H1 (cell line): Measurements from ENCODE around the gene DCUN1D3. TPM values are rescaled to one million over a fixed set of nuclear protein-coding genes. Genes with fewer than 3 reads are reported as not detected.

Source experiments
- CTCF ChIA-PET: fragments of 300-600 bp; sonication (Branson Sonifier 250); formaldehyde crosslinking; loops from one replicate; lab custom pipeline; 2021; ENCODE audit not compliant: partially characterized antibody; lab: Charles Lee
- POLR2A ChIA-PET: fragments of 300-600 bp; sonication (Branson Sonifier 250); formaldehyde crosslinking; loops from one replicate; lab custom pipeline; 2021; ENCODE audit warnings: inconsistent platforms; ENCODE audit not compliant: partially characterized antibody; lab: Charles Lee
- DNase-seq, 2 experiments: peaks; one replicate each; pipeline versions ENCODE4 v3.0.0 to v3.0.0-alpha.2; 2010 to 2022; ENCODE audit warnings: low spot score in 2 of 2, low read depth in 1 of 2, mixed read lengths in 1 of 2
- FAIRE-seq: peaks from 2 replicates; lab custom pipeline; 2011; peaks lifted over from hg19 to GRCh38; lab: Jason Lieb, UNC
- H2AFZ ChIP-seq: 2 replicates; pipeline ENCODE4 v1.8.1; 2012; ENCODE audit warnings: low read length, inconsistent platforms
- H2AK5ac ChIP-seq: 2 replicates; pipeline ENCODE4 v1.6.1; 2013; ENCODE audit warnings: low read depth, low read length
- H2BK120ac ChIP-seq: replicated peaks from 2 replicates; pipeline ENCODE3; 2013; ENCODE audit warnings: low read depth, low read length, inconsistent platforms
- H2BK12ac ChIP-seq: 2 replicates; pipeline ENCODE4 v1.6.1; 2013; ENCODE audit warnings: low read depth, low read length
- H2BK15ac ChIP-seq: 2 replicates; pipeline ENCODE4 v1.6.1; 2013; ENCODE audit warnings: low read length
- H2BK20ac ChIP-seq: 2 replicates; pipeline ENCODE4 v1.6.1; 2013; ENCODE audit warnings: low read length
- H2BK5ac ChIP-seq: 2 replicates; pipeline ENCODE4 v1.6.1; 2013; ENCODE audit warnings: low read depth, low read length
- H3K14ac ChIP-seq: 2 replicates; pipeline ENCODE4 v1.6.1; 2013; ENCODE audit warnings: inconsistent platforms; ENCODE audit not compliant: insufficient read length
- H3K18ac ChIP-seq: 2 replicates; pipeline ENCODE4 v1.6.1; 2013; ENCODE audit warnings: low read length; ENCODE audit errors: extremely low read depth
- H3K23ac ChIP-seq: 2 replicates; pipeline ENCODE4 v1.6.1; 2013; ENCODE audit warnings: inconsistent platforms; ENCODE audit not compliant: insufficient read length
- H3K23me2 ChIP-seq: 2 replicates; pipeline ENCODE4 v1.6.1; 2013; ENCODE audit warnings: low read depth, low read length
- H3K27ac ChIP-seq: 2 replicates; pipeline ENCODE4 v1.6.1; 2011; ENCODE audit warnings: low read depth, low read length, inconsistent platforms
- H3K27me3 ChIP-seq, 4 experiments: replicated peaks in 1 of 4; 1 replicate in 1 of 4; 2 replicates in 3 of 4; pipeline versions ENCODE4 v1.6.1 to v1.8.1; 2011 to 2013; ENCODE audit warnings: low read length in 3 of 4, mild to moderate bottlenecking in 3 of 4, inconsistent platforms in 2 of 4, mixed read lengths in 2 of 4, moderate library complexity in 1 of 4; ENCODE audit not compliant: control insufficient read depth in 3 of 4, insufficient read depth in 3 of 4; ENCODE audit errors: extremely low read depth in 1 of 4
- H3K36me3 ChIP-seq, 4 experiments: 2 replicates each; pipeline versions ENCODE4 v1.6.1 to v1.8.1; 2011 to 2013; ENCODE audit warnings: mild to moderate bottlenecking in 4 of 4, low read length in 3 of 4, moderate library complexity in 2 of 4, control low read depth in 1 of 4, inconsistent platforms in 1 of 4; ENCODE audit not compliant: insufficient read depth in 4 of 4, control insufficient read depth in 2 of 4
- H3K4ac ChIP-seq: replicated peaks from 2 replicates; pipeline ENCODE3; 2013; ENCODE audit warnings: low read length, low read depth, mixed read lengths, inconsistent platforms; ENCODE audit not compliant: insufficient read length
- H3K4me1 ChIP-seq, 4 experiments: replicated peaks in 1 of 4; 1 replicate in 1 of 4; 2 replicates in 3 of 4; pipeline versions ENCODE4 v1.6.1 to v1.8.1; 2011 to 2013; ENCODE audit warnings: low read length in 3 of 4, inconsistent platforms in 2 of 4, mixed read lengths in 1 of 4; ENCODE audit not compliant: insufficient read depth in 4 of 4, control insufficient read depth in 3 of 4
- H3K4me2 ChIP-seq, 2 experiments: 2 replicates each; pipeline versions ENCODE4 v1.6.1 to v1.8.1; 2011 to 2013; ENCODE audit warnings: low read depth in 2 of 2, low read length in 2 of 2, control low read depth in 1 of 2, inconsistent platforms in 1 of 2, mild to moderate bottlenecking in 1 of 2; ENCODE audit not compliant: insufficient read depth in 1 of 2
- H3K4me3 ChIP-seq, 4 experiments: fragments of 200-600, 300-600 bp in 1 of 4; sonication (generic), shearing (Covaris generic), sonication (Bioruptor Twin) in 1 of 4; 2 replicates each; pipeline versions ENCODE4 v1.5.1 to v1.8.1; 2011 to 2016; ENCODE audit warnings: low read length in 4 of 4, low read depth in 3 of 4, control low read depth in 2 of 4, inconsistent platforms in 2 of 4, mild to moderate bottlenecking in 2 of 4, mixed read lengths in 1 of 4, moderate library complexity in 1 of 4; ENCODE audit not compliant: insufficient read depth in 2 of 4; ENCODE audit errors: extremely low read depth in 1 of 4
- H3K56ac ChIP-seq: replicated peaks from 2 replicates; pipeline ENCODE3; 2013; ENCODE audit warnings: low read depth, mild to moderate bottlenecking, mixed read lengths, low read length, inconsistent platforms; ENCODE audit not compliant: insufficient read length
- H3K79me1 ChIP-seq: 2 replicates; pipeline ENCODE4 v1.6.1; 2013; ENCODE audit warnings: low read depth, low read length, control low read depth
- H3K79me2 ChIP-seq, 2 experiments: 2 replicates each; pipeline versions ENCODE4 v1.6.1 to v1.8.1; 2012 to 2013; ENCODE audit warnings: low read length in 2 of 2, mild to moderate bottlenecking in 2 of 2, inconsistent platforms in 1 of 2; ENCODE audit not compliant: insufficient read depth in 2 of 2, control insufficient read depth in 1 of 2
- H3K9ac ChIP-seq, 4 experiments: replicated peaks in 1 of 4; 1 replicate in 1 of 4; 2 replicates in 3 of 4; pipeline versions ENCODE4 v1.6.1 to v1.8.1; 2011 to 2013; ENCODE audit warnings: low read depth in 3 of 4, low read length in 3 of 4, control low read depth in 2 of 4, mild to moderate bottlenecking in 2 of 4, moderate library complexity in 2 of 4, inconsistent platforms in 1 of 4; ENCODE audit errors: extremely low read depth in 1 of 4
- H3K9me3 ChIP-seq, 2 experiments: 2 replicates each; pipeline versions ENCODE4 v1.6.1 to v1.8.1; 2012 to 2013; ENCODE audit warnings: mild to moderate bottlenecking in 2 of 2, moderate library complexity in 2 of 2, control low read depth in 1 of 2, inconsistent platforms in 1 of 2, low read depth in 1 of 2, low read length in 1 of 2, mixed read lengths in 1 of 2; ENCODE audit not compliant: insufficient read depth in 2 of 2
- H4K20me1 ChIP-seq, 2 experiments: replicated peaks in 1 of 2; 2 replicates each; pipeline versions ENCODE3 to v1.8.1; 2011 to 2013; ENCODE audit warnings: inconsistent platforms in 2 of 2, low read length in 2 of 2, mild to moderate bottlenecking in 1 of 2; ENCODE audit not compliant: insufficient read depth in 2 of 2, control insufficient read depth in 1 of 2
- H4K5ac ChIP-seq: 2 replicates; pipeline ENCODE4 v1.6.1; 2013; ENCODE audit warnings: low read length, low read depth, mixed read lengths, inconsistent platforms; ENCODE audit not compliant: insufficient read length
- H4K8ac ChIP-seq: 2 replicates; pipeline ENCODE4 v1.8.0; 2013; ENCODE audit warnings: mild to moderate bottlenecking, moderate library complexity, low read length, inconsistent platforms; ENCODE audit not compliant: insufficient read depth; ENCODE audit errors: extremely low read depth
- H4K91ac ChIP-seq: replicated peaks from 2 replicates; pipeline ENCODE3; 2013; ENCODE audit warnings: low read length, mixed read lengths, inconsistent platforms; ENCODE audit not compliant: insufficient read length
- ASH2L ChIP-seq: fragments of 200-600, 300-600 bp; sonication (generic); IDR thresholded peaks from one replicate; pipeline ENCODE4 v1.7.1; 2017; ENCODE audit warnings: low read length
- CHD2 ChIP-seq: IDR thresholded peaks from 2 replicates; pipeline ENCODE4 v1.6.1; 2012; ENCODE audit warnings: low read length, improper control_type of control experiment
- EGR1 ChIP-seq: IDR thresholded peaks from 2 replicates; pipeline ENCODE4 v1.6.1; 2011; ENCODE audit warnings: low read depth, low read length, borderline replicate concordance
- EP300 ChIP-seq, 2 experiments: IDR thresholded peaks; 1 replicate in 1 of 2; 2 replicates in 1 of 2; pipeline ENCODE4 v1.6.1; 2011 to 2012; ENCODE audit warnings: low read depth in 2 of 2, low read length in 2 of 2, mild to moderate bottlenecking in 2 of 2, borderline replicate concordance in 1 of 2, inconsistent platforms in 1 of 2, moderate library complexity in 1 of 2
- PHF8 ChIP-seq: fragments of 200-600 bp; sonication (generic); conservative IDR thresholded peaks from 2 replicates; pipeline ENCODE4 v1.7.1; 2012; ENCODE audit warnings: low read depth, mild to moderate bottlenecking, inconsistent platforms, low read length, moderate library complexity
- SP1 ChIP-seq: IDR thresholded peaks from 2 replicates; pipeline ENCODE4 v1.6.1; 2011; ENCODE audit warnings: low read depth, low read length
- USF2 ChIP-seq: IDR thresholded peaks from 2 replicates; pipeline ENCODE4 v1.6.1; 2011; ENCODE audit warnings: low read length, improper control_type of control experiment
- WGBS, 2 experiments: shearing (Covaris generic) in 1 of 2; methylation state at CpG; one replicate each; pipeline versions ENCODE4 v1.1.6 to v1.1.7; 2013 to 2015; ENCODE audit warnings: low lambda C conversion rate in 2 of 2, mixed read lengths in 2 of 2, inconsistent platforms in 1 of 2, low coverage in 1 of 2, missing lambda C conversion rate in 1 of 2; ENCODE audit not compliant: insufficient replicate concordance in 2 of 2, insufficient coverage in 1 of 2, insufficient read length in 1 of 2; ENCODE audit errors: extremely low coverage in 1 of 2, missing lambda C conversion rate in 1 of 2; 5-methylcytosine and 5-hydroxymethylcytosine counted together
- polyA plus RNA-seq, 7 experiments: library from polyadenylated mRNA; depleted of rRNA in 3 of 7; stranded (reverse) in 5 of 7; unstranded in 2 of 7; fragments of >200 nt in 5 of 7; fragments of 200-250 nt in 2 of 7; gene quantifications; 1 replicate in 5 of 7; 2 replicates in 1 of 7; 4 replicates in 1 of 7; pipeline versions ENCODE4 v1.2.1 to v1.2.3, GENCODE V29; 2011 to 2013; ENCODE audit warnings: missing spikeins in 2 of 7, mixed read lengths in 2 of 7
- total RNA-seq: library from RNA; stranded (reverse); fragmentation: NEBNext Ultra II Directional; extraction: Animal tissue kit (Norgen Biotek cat#: 25700); gene quantifications from 2 replicates; pipeline ENCODE4 v1.2.1, GENCODE V29; 2021

DCUN1D3 gene
- total and polyA plus RNA-seq, 2 of the 8 experiments (the other 6 are each of a cell fraction or from before 2014, with no cell fraction given): 3.5 to 18.2 TPM

DNA sequence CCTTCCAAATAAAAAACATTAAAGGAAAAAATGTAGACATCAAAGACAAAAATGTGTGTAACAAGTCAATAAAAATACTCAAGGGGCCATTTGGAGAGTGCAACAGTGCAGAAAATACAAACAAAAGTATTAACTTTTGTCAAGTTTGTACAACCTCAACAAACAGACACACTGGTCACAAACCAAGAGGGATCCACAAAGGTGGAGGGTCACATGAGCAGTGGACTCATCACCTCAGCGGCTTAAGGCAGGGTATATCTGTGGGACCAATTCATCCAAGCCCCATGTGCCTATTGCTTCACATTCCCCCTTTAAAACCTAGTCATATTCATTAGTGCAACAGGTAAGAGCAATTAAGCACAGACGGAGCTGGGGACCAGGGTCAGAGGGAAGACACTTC is 45.2 kb downstream of the DCUN1D3 start:
- no peak overlapping the region for H4K91ac ChIP-seq
- H3K4ac ChIP-seq: no peak overlapping the region
- POLR2A ChIA-PET: interaction anchor here (0.8 kb wide), 1 partner anchor 11 kb away, joined by 3 read pairs; no protein-coding TSS in a partner anchor
- peaks cover 0 to 6% (median under 1%) of the 10 kb centered on the region in 4 experiments; a peak in 2 of 7 replicates for H3K4me1 ChIP-seq
- no peak overlapping the region for H2BK20ac ChIP-seq
- H3K56ac ChIP-seq: no peak overlapping the region
- no peaks in the 10 kb centered on the region for H3K9me3 ChIP-seq
- no peak for FAIRE-seq
- H3K36me3 ChIP-seq: peaks cover 0 to 7% (median 1%) of the 10 kb centered on the region in 4 experiments; a peak in 5 of 8 replicates
- no peak for TF ChIP-seq PHF8
- no peak for TF ChIP-seq SP1
- TF ChIP-seq ASH2L: no peak
- TF ChIP-seq EP300 (IDR thresholded peaks at IDR 0.05; ENCODE audit: borderline replicate concordance in 1 of 2, low read depth in 2 of 2, low read length in 2 of 2): no peak
- TF ChIP-seq USF2: no peak
- TF ChIP-seq EGR1: no peak
- TF ChIP-seq CHD2: no peak
- TF ChIP-seq, all 59 proteins: peak for 0
- peaks cover 0 to 3% of the 10 kb centered on the region in 2 experiments for H4K20me1 ChIP-seq
- H2BK120ac ChIP-seq: no peak overlapping the region
- 87% methylated on average over 2 of the region's 2 CpGs; no CpG with 5 or more reads in 1 of the 2 experiments for WGBS, 2 experiments
- no peak overlapping the region for H2BK12ac ChIP-seq
- no peaks in the 10 kb centered on the region for H3K27me3 ChIP-seq
- no peak overlapping the region for H3K14ac ChIP-seq
- H3K27ac ChIP-seq: no peak overlapping the region
- H3K23ac ChIP-seq: no peak overlapping the region
- no peak overlapping the region for H4K8ac ChIP-seq
- H2BK15ac ChIP-seq: no peak overlapping the region
- no peaks in the 10 kb centered on the region for H3K23me2 ChIP-seq
- H3K9ac ChIP-seq: no peak overlapping the region
- H2BK5ac ChIP-seq: no peak overlapping the region
- H2AK5ac ChIP-seq: no peak overlapping the region
- H3K79me1 ChIP-seq: peaks cover 4% of the 10 kb centered on the region; the same call in 1 of the 2 replicates
- CTCF ChIA-PET: interaction anchor here (0.6 to 0.7 kb wide), 2 partner anchors 292 to 474 kb away, joined by 3 read pairs; no protein-coding TSS in a partner anchor
- no peak overlapping the region for H2AFZ ChIP-seq
- H3K79me2 ChIP-seq: 0 out of 4 replicates have a peak, but pooled peaks cover 0 to 6% of the 10 kb centered on the region in 2 experiments
- H3K18ac ChIP-seq: no peak overlapping the region
- DNase-seq: no peak
- H3K4me2 ChIP-seq: no peak overlapping the region
- no peak overlapping the region for H4K5ac ChIP-seq
- no peak overlapping the region for H3K4me3 ChIP-seq
